Left ventricle myocardium inferior (tissue), 1 donor: Measurements from ENCODE around the gene ABHD4. TPM values are rescaled to one million over a fixed set of nuclear protein-coding genes. Genes with fewer than 3 reads are reported as not detected.
A peak's percentile ranks its signal among the peaks of the same experiment; 100 is the strongest.

ENCODE experiments used
- DNase-seq: peaks from one replicate; pipeline ENCODE4 v3.0.0-alpha.2; 2020
- H3K27ac ChIP-seq: fragments of 200-600 bp; replicated peaks from 2 replicates; pipeline ENCODE4 v1.8.0; 2021
- H3K27me3 ChIP-seq: fragments of 200-600 bp; 2 replicates; pipeline ENCODE4 v1.8.0; 2021; ENCODE audit warnings: low read depth
- H3K36me3 ChIP-seq: fragments of 200-600 bp; 2 replicates; pipeline ENCODE4 v1.8.0; 2021
- H3K4me1 ChIP-seq: fragments of 200-600 bp; 2 replicates; pipeline ENCODE4 v1.8.0; 2021
- H3K4me3 ChIP-seq: fragments of 200-600 bp; 2 replicates; pipeline ENCODE4 v1.8.0; 2021; ENCODE audit warnings: mild to moderate bottlenecking, moderate library complexity
- H3K9me3 ChIP-seq: fragments of 200-600 bp; replicated peaks from 2 replicates; pipeline ENCODE4 v1.8.0; 2021
- intact Hi-C: fragments of 100-400 bp; cut with micrococcal nuclease; formaldehyde crosslinking; loops from one replicate; pipeline ENCODE4 v1.11.0; 2022
- total RNA-seq: library from RNA; stranded (reverse); fragmentation: NEBNext Ultra II Directional; extraction: Animal tissue kit (Norgen Biotek cat#: 25700); gene quantifications from one replicate; pipeline ENCODE4 v1.2.1, GENCODE V29; 2021
- TF ChIP-seq, protein P1 (sequence below): fragments of 200-600 bp; IDR thresholded peaks from 2 replicates; pipeline ENCODE4 v1.8.0; 2021; ENCODE audit warnings: antibody characterized with exemption, mild to moderate bottlenecking, borderline replicate concordance
- donor health status: DM: no; HTN: yes; CAD: no; lungs with severe emphysema.

Gene ABHD4
- total RNA-seq, 1 donor from 2014 or later: 23.2 TPM

DNA sequence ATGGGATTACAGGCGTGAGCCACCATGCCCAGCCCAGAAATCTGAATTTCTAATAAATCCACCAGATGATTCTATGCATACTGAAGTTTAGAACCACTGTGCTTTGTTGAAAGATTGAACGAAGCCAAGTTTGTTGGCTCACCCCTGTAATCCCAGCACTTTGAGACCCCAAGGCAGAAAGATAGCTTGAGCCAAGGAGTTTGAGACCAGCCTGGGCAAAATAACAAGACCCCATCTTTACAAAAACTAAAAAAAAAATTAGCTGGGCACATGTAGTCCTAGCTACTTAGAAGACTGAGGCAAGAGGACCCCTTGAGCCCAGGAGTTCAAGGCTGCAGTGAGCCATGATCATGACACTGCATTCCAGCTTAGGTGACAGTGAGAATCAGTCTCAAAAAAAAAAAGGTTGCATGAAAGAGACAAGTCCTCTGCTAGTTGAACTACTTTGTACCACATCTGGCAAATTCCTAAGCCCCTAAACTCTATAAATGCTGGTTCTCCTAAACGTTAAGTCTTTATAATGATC, 1.7 kb upstream of the ABHD4 start:
- no peaks in the 10 kb centered on the region for H3K9me3 ChIP-seq

DNA sequence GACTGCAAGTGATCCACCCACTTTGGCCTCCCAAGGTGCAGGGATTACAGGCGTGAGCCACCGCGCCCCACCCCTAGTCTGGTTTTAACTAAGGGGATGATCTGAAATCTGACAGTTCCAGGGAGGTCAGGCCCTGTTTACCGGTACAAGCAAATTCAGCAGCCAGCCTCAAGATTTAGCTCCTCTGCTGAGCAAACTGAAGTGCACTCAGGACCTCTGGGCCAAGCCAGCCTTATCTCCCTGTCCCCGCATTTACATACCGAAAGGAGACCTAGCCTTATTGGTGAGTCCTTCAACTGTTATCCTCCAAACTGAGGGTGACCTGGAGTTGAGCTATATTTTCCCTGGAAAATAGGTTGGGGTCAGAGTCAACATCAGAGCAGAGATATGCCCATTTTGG, 835 bp upstream of the ABHD4 start:
- intact Hi-C loops: no loop called here
- Histone ChIP-seq H3K27ac (no peak overlapping the region), H3K27me3 (no peaks in the 10 kb centered on the region), H3K36me3 (peaks cover 10% of the 10 kb centered on the region), H3K9me3 (no peaks in the 10 kb centered on the region), H3K4me1 (peaks cover 30% of the 10 kb centered on the region), H3K4me3 (peak overlapping the region; percentile 84)
- DNase-seq: no peak
- TF ChIP-seq, protein P1, sequence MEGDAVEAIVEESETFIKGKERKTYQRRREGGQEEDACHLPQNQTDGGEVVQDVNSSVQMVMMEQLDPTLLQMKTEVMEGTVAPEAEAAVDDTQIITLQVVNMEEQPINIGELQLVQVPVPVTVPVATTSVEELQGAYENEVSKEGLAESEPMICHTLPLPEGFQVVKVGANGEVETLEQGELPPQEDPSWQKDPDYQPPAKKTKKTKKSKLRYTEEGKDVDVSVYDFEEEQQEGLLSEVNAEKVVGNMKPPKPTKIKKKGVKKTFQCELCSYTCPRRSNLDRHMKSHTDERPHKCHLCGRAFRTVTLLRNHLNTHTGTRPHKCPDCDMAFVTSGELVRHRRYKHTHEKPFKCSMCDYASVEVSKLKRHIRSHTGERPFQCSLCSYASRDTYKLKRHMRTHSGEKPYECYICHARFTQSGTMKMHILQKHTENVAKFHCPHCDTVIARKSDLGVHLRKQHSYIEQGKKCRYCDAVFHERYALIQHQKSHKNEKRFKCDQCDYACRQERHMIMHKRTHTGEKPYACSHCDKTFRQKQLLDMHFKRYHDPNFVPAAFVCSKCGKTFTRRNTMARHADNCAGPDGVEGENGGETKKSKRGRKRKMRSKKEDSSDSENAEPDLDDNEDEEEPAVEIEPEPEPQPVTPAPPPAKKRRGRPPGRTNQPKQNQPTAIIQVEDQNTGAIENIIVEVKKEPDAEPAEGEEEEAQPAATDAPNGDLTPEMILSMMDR: no peak

More for the DNA sequence above, 1.7 kb upstream of the ABHD4 start:
- Histone ChIP-seq H3K27me3 (no peaks in the 10 kb centered on the region), H3K27ac (no peak overlapping the region), H3K36me3 (peaks cover 2% of the 10 kb centered on the region), H3K4me3 (no peak overlapping the region), H3K4me1 (peaks cover 30% of the 10 kb centered on the region)
- intact Hi-C loops: no loop called here
- DNase-seq: no peak
- TF ChIP-seq, protein P1: no peak

DNA sequence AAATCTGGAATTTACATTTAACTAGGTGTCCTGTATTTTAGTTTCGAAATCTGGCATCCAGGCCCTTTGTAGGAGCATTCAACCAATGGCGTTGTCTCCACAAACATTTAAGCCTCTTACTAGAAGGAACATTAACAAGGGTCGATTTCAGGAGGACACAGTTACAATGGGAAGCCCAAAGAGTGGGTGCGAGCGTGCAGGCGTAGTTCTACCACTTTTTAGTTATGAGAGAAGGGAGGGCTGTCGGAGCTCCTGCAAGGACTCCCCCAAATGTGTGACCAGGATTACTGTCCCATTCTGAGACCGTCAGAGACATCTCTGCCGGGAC, 365 bp upstream of the ABHD4 start:
- TF ChIP-seq, protein P1: no peak
- Histone ChIP-seq H3K4me3 (peak overlapping the region; percentile 84), H3K9me3 (no peaks in the 10 kb centered on the region), H3K27ac (peak overlapping the region; percentile 85), H3K36me3 (peaks cover 15% of the 10 kb centered on the region), H3K27me3 (no peaks in the 10 kb centered on the region), H3K4me1 (peaks cover 30% of the 10 kb centered on the region)
- DNase-seq: no peak
- intact Hi-C loops: no loop called here

DNA sequence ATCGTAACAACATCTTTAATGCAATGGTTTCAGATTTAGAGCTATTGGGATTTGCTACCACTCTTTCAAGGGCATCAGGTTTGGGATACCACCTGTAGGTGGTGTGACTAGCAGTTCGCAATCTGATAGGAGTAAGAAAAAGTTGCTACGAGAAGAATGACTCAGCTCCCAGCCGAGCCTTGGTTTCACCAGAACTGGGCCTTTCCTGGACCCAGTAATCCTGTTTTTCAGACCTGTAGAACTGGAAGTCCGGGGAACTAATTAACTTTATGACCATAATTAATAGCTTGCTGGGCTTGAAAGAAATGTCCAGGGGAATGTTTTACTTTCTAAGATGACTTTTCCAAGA, 770 bp downstream of the ABHD4 start:
- no peaks in the 10 kb centered on the region for H3K27me3 ChIP-seq
- peak overlapping the region; percentile 84 for H3K4me3 ChIP-seq
- intact Hi-C loops: no loop called here
- no peaks in the 10 kb centered on the region for H3K9me3 ChIP-seq
- peaks cover 26% of the 10 kb centered on the region for H3K36me3 ChIP-seq
- no peak for DNase-seq
- peaks cover 30% of the 10 kb centered on the region for H3K4me1 ChIP-seq
- peak overlapping the region; percentile 85 for H3K27ac ChIP-seq
- TF ChIP-seq, protein P1: peak; percentile 17

DNA sequence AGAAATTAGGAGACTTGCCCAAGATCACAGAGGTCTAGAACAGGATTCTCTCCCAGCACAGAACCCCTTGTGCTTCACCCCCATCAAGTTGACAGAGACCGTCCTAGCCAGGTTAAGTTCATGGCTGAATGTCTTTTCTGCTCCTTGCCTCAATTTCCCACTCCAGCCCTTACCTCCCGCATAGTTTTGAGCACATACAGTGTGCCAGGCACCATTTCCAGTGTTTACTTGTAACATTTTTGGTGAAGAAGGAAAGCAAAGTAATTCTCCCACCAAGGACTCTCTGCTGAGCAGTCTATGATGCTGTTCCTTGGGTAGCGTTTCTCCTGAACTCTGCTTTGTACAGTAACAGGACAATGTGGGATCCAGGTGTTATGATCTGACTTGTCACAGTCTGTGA, 1.2 kb downstream of the ABHD4 start:
- Histone ChIP-seq H3K9me3 (no peaks in the 10 kb centered on the region), H3K4me3 (peak overlapping the region; percentile 84), H3K27ac (peak overlapping the region; percentile 85), H3K27me3 (no peaks in the 10 kb centered on the region), H3K36me3 (peaks cover 31% of the 10 kb centered on the region), H3K4me1 (peaks cover 30% of the 10 kb centered on the region)
- DNase-seq: no peak
- TF ChIP-seq, protein P1: no peak
- intact Hi-C loops: no loop called here
